ENCODE results near the gene MTA1. TPM values are rescaled to one million over a fixed set of nuclear protein-coding genes. Genes with fewer than 3 reads are reported as not detected.

Gene MTA1
- total RNA-seq, 1 donor from 2014 or later: 119 TPM

DNA sequence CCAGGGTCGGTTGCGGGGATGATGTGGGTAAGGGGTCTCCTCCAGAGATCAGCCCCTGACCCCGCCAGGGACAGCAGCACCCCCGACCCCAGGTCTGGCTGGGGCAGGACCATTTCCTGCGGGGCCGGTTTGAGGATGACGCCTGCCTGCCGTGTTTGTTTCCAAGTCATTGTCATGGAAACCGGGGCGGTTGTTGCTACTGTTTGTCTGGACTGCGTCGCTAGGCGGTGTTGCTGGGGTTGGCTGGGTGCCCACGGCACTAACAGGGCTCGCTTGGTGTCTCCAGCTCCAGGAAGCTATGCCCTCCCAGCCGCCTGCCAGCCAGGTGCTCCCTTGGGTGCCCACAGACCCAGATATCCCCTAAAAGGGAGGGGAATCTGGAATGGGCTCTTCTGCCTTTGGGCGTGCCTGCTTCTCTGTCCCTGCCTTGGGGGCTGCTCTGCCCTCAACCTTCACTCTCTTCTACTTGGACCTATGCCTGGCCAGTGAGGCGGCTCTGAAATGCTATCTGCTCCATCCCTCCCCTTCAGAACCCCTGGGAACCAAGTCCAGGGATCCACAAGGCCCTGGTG lies 62.3 kb downstream of the MTA1 start:
- intact Hi-C loops (cut with micrococcal nuclease): loop anchor here (1.0 to 2.0 kb wide), 2 partner anchors 7 to 51 kb away; no protein-coding TSS in a partner anchor
- ChIA-PET CTCF (interaction anchor here (1.0 to 2.2 kb wide), 5 partner anchors 9 to 111 kb away, joined by 3 to 58 read pairs (median 5); partner anchors contain the start of gene TEDC1), POLR2A (interaction anchor here (0.7 to 1.9 kb wide), 3 partner anchors 8 to 80 kb away, joined by 3 to 33 read pairs (median 3); no protein-coding TSS in a partner anchor)
- Mint-ChIP-seq H3K27ac (peak overlapping the region; percentile 94), H3K4me1 (peaks cover 73% of the 10 kb centered on the region), H3K36me3 (ENCODE audit: low read depth) (no peaks in the 10 kb centered on the region), H3K4me3 (peak overlapping the region; percentile 66), H3K9me3 (no peaks in the 10 kb centered on the region), H3K27me3 (peaks cover 3% of the 10 kb centered on the region)
- ATAC-seq (ENCODE audit: low read depth) (peak; percentile 55), DNase-seq (peak; percentile 77)
- no peak for TF ChIP-seq CTCF (IDR thresholded peaks at IDR 0.05)

GRCh38 chr14:105482486-105483110 lies 63.0 kb downstream of the MTA1 start:
- H3K4me1 Mint-ChIP-seq: peaks cover 67% of the 10 kb centered on the region

DNA sequence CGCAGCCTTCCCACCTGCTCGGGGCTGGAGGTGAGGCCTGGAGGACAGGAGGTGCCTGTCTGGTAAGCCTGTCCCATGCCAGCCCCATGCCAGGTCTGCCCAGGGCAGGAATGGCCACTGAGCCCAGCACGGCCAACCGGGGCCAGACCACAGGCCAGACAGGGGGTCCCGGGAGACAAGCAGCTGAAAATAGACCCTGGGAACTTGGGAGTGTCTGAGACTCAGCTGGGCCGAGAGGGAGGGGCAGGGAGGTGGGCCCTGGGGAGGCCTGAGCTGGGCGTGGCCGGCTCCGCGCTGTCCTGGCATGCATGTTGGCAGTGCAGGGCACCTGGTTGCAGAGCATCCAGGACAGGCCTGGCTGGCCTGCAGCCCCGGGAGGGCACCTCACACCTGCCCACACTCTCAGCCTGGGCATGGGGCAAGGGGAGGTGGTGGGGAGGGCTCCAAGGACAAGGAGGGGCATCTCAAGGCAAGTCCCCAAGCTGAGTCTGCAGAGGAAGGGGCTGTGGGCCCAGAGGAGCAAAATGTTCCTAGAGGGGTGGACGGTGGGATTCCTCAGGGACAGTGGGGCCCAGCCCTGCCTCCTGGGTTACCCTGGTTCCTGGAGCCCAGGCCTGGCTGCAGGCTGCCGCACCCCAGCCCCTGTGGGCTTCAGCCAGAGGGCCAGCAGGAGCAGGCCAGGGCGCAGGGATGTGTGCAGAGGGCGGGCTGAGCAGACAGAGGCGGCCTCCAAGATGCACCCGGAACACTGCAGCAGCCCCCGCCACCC lies 63.9 kb downstream of the MTA1 start:
- no peaks in the 10 kb centered on the region for H3K36me3 Mint-ChIP-seq (ENCODE audit: low read depth)
- TF ChIP-seq CTCF (IDR thresholded peaks at IDR 0.05): no peak
- H3K27ac Mint-ChIP-seq: peak overlapping the region; percentile 59
- H3K4me1 Mint-ChIP-seq: peaks cover 74% of the 10 kb centered on the region
- POLR2A ChIA-PET: interaction anchor here (0.6 kb wide), 1 partner anchor 145 kb away, joined by 3 read pairs; no protein-coding TSS in a partner anchor
- no peaks in the 10 kb centered on the region for H3K27me3 Mint-ChIP-seq
- no peak for DNase-seq
- H3K9me3 Mint-ChIP-seq: no peaks in the 10 kb centered on the region
- CTCF ChIA-PET: no interaction called here
- no peak overlapping the region for H3K4me3 Mint-ChIP-seq
- no peak for ATAC-seq (ENCODE audit: low read depth)
- intact Hi-C loops (cut with micrococcal nuclease): no loop called here

More at GRCh38 chr14:105482486-105483110, 63.0 kb downstream of the MTA1 start:
- ATAC-seq (ENCODE audit: low read depth) (no peak), DNase-seq (no peak)
- H3K36me3 Mint-ChIP-seq (ENCODE audit: low read depth): no peaks in the 10 kb centered on the region
- no peaks in the 10 kb centered on the region for H3K27me3 Mint-ChIP-seq
- no peak for TF ChIP-seq CTCF (IDR thresholded peaks at IDR 0.05)
- H3K4me3 Mint-ChIP-seq: peak overlapping the region; percentile 66
- peak overlapping the region; percentile 94 for H3K27ac Mint-ChIP-seq
- intact Hi-C loops (cut with micrococcal nuclease): no loop called here
- ChIA-PET CTCF (interaction anchor here (1.4 kb wide), 1 partner anchor 79 kb away, joined by 3 read pairs; no protein-coding TSS in a partner anchor), POLR2A (no interaction called here)
- no peaks in the 10 kb centered on the region for H3K9me3 Mint-ChIP-seq

DNA sequence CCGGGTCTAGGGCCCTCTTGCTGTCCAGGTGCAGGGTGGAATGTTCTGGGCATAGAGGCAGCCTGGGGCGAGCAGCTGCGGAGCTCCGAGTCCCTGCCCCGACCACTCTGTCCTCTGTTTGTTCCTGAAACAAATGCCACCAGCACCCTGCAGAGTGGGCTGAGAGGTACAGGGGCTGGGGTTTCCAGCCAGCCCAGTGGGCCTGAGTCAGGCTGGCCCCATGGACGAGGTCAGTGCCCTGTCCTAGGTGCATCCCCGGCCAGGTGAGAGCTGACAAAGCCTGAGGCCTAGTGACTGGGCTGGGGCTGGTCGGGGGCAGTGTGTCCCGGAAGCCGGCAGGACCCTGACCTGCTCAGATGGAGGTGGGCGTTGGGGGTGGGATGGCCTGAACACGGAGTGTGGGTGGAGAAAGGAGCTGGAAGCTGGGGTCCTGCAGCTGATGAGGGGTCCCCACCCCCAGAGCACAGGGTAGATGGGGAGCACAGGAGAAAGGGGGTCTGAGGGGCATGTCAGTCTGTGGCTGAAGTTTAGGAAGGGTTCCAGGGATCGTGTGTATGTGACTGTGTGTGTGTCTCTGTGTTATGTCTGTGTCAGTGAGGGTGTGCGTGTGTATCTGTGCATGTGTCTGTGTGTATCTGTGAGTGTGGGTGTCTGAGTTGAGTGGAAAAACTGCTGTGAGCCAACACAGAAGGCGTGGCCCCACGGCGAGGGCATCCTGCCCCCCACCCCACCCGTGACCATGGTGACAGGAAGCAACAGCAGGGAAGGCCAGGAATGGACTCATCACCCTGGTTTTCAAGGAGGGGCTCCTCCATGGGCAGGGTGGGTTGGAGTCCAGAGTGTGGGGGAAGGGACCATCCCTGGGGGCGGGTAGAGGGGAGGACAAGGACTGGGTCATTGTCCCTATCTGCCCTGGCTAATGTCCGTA lies 64.7 kb downstream of the MTA1 start:
- Mint-ChIP-seq H3K27me3 (no peaks in the 10 kb centered on the region), H3K4me1 (peaks cover 78% of the 10 kb centered on the region), H3K4me3 (peak overlapping the region; percentile 42), H3K9me3 (no peaks in the 10 kb centered on the region), H3K27ac (peak overlapping the region; percentile 67), H3K36me3 (ENCODE audit: low read depth) (no peaks in the 10 kb centered on the region)
- no peak for TF ChIP-seq CTCF (IDR thresholded peaks at IDR 0.05)
- intact Hi-C loops (cut with micrococcal nuclease): no loop called here
- no peak for ATAC-seq (ENCODE audit: low read depth)
- DNase-seq: no peak
- CTCF ChIA-PET: no interaction called here
- POLR2A ChIA-PET: interaction anchor here (0.6 kb wide), 1 partner anchor 144 kb away, joined by 3 read pairs; no protein-coding TSS in a partner anchor
